ENCODE measurements around the gene KIF3A.

GRCh38 chr5:132765311-132766019 is 28.1 kb upstream of the KIF3A start:
- TF ChIP-seq CTCF (IDR thresholded peaks at IDR 0.05) (no peak), POLR2A (IDR thresholded peaks at IDR 0.05) (no peak), POLR2AphosphoS5 (IDR thresholded peaks at IDR 0.05) (no peak)
